HFFc6 (cell line): ENCODE measurements around the gene FBXL13. TPM values are rescaled to one million over a fixed set of nuclear protein-coding genes. Genes with fewer than 3 reads are reported as not detected.
"Not testable (repeated sequence)": the region's sequence is repeated elsewhere in the genome, so short reads cannot be mapped to it uniquely, and the experiment has no call there.

Experiments
- DNase-seq: peaks from one replicate; pipeline ENCODE4 v3.0.0-alpha.2; 2018
- H3K27ac Mint-ChIP-seq: 2 replicates; pipeline ENCODE4 v1.8.0; 2020; ENCODE audit warnings: mild to moderate bottlenecking, mixed read lengths
- H3K27me3 Mint-ChIP-seq: 2 replicates; pipeline ENCODE4 v1.8.0; 2021; ENCODE audit warnings: mild to moderate bottlenecking, moderate library complexity, mixed read lengths; ENCODE audit not compliant: insufficient read depth
- H3K36me3 Mint-ChIP-seq: 2 replicates; pipeline ENCODE4 v1.8.0; 2021; ENCODE audit warnings: low read depth, mixed read lengths
- H3K4me1 Mint-ChIP-seq: 2 replicates; pipeline ENCODE4 v1.8.0; 2020; ENCODE audit warnings: low read depth, mixed read lengths
- H3K4me3 Mint-ChIP-seq: 2 replicates; pipeline ENCODE4 v1.8.0; 2020; ENCODE audit warnings: mild to moderate bottlenecking, moderate library complexity, mixed read lengths
- H3K9me3 Mint-ChIP-seq: 2 replicates; pipeline ENCODE4 v1.8.0; 2020; ENCODE audit warnings: mild to moderate bottlenecking, mixed read lengths
- CTCF ChIP-seq: fragments of 200-600 bp; sonication (generic); IDR thresholded peaks from 2 replicates; pipeline ENCODE4 v1.5.0; 2021; ENCODE audit warnings: antibody characterized with exemption, mild to moderate bottlenecking
- total RNA-seq, 6 experiments: library from RNA; stranded (reverse); fragmentation: NEBNext Ultra II Directional; extraction: Animal tissue kit (Norgen Biotek cat#: 25700); gene quantifications; 2 replicates in 1 of 6; 3 replicates in 5 of 6; pipeline ENCODE4 v1.2.3, GENCODE V29; 2021

Gene FBXL13
- total RNA-seq, 6 experiments from 2014 or later, result 0.43 to 0.74 (median 0.56) TPM

- Mint-ChIP-seq H3K4me1 (peaks cover 9% of the 10 kb centered on the region), H3K27ac (no peak overlapping the region), H3K9me3 (no peaks in the 10 kb centered on the region), H3K36me3 (peaks cover 4% of the 10 kb centered on the region; the same call in 1 of the 2 replicates), H3K27me3 (no peaks in the 10 kb centered on the region; the same call in 1 of the 2 replicates), H3K4me3 (no peak overlapping the region)
- DNase-seq, result no peak
- TF ChIP-seq CTCF, result no peak
Observed at GRCh38 chr7:103079836-103080235, 5.2 kb upstream of the FBXL13 start.

GRCh38 chr7:103078226-103078625, 3.6 kb upstream of the FBXL13 start:
- not testable (repeated sequence) for DNase-seq, H3K4me3 Mint-ChIP-seq, H3K27me3 Mint-ChIP-seq, H3K9me3 Mint-ChIP-seq, H3K36me3 Mint-ChIP-seq, H3K27ac Mint-ChIP-seq
- peaks cover 21% of the 10 kb centered on the region for H3K4me1 Mint-ChIP-seq

GRCh38 chr7:103077318-103077717, 2.7 kb upstream of the FBXL13 start:
- no peak for TF ChIP-seq CTCF
- DNase-seq, result no peak
- H3K9me3 Mint-ChIP-seq, result no peaks in the 10 kb centered on the region
- peaks cover 29% of the 10 kb centered on the region for H3K4me1 Mint-ChIP-seq
- H3K27ac Mint-ChIP-seq, result no peak overlapping the region
- H3K36me3 Mint-ChIP-seq, result peaks cover 4% of the 10 kb centered on the region; the same call in 1 of the 2 replicates
- no peaks in the 10 kb centered on the region; the same call in 1 of the 2 replicates for H3K27me3 Mint-ChIP-seq
- H3K4me3 Mint-ChIP-seq, result no peak overlapping the region

GRCh38 chr7:103076764-103077163, 2.2 kb upstream of the FBXL13 start:
- H3K27ac Mint-ChIP-seq, result no peak overlapping the region
- DNase-seq, result no peak
- H3K4me1 Mint-ChIP-seq, result peaks cover 29% of the 10 kb centered on the region
- no peak overlapping the region for H3K4me3 Mint-ChIP-seq
- no peaks in the 10 kb centered on the region; the same call in 1 of the 2 replicates for H3K27me3 Mint-ChIP-seq
- H3K36me3 Mint-ChIP-seq, result peaks cover 4% of the 10 kb centered on the region; the same call in 1 of the 2 replicates
- H3K9me3 Mint-ChIP-seq, result no peaks in the 10 kb centered on the region
- no peak for TF ChIP-seq CTCF

- Mint-ChIP-seq H3K27me3 (no peaks in the 10 kb centered on the region; the same call in 1 of the 2 replicates), H3K9me3 (no peaks in the 10 kb centered on the region), H3K36me3 (peaks cover 4% of the 10 kb centered on the region; the same call in 1 of the 2 replicates), H3K4me3 (peak overlapping the region; percentile 99), H3K4me1 (peaks cover 29% of the 10 kb centered on the region), H3K27ac (peak overlapping the region; percentile 89)
- TF ChIP-seq CTCF, result no peak
- DNase-seq, result peak; percentile 34
Observed at GRCh38 chr7:103075337-103075918, 832 bp upstream of the FBXL13 start.

GRCh38 chr7:103073989-103074518, 542 bp downstream of the FBXL13 start:
- Mint-ChIP-seq H3K27me3 (no peaks in the 10 kb centered on the region; the same call in 1 of the 2 replicates), H3K36me3 (no peaks in the 10 kb centered on the region; the same call in 1 of the 2 replicates), H3K4me3 (peak overlapping the region; percentile 92), H3K4me1 (peaks cover 29% of the 10 kb centered on the region), H3K27ac (peak overlapping the region; percentile 86), H3K9me3 (no peaks in the 10 kb centered on the region)
- TF ChIP-seq CTCF, result no peak
- no peak for DNase-seq
